K562 (cell line): Measurements from ENCODE around the gene CBLC. TPM values are rescaled to one million over a fixed set of nuclear protein-coding genes. Genes with fewer than 3 reads are reported as not detected.

Experiments
- ARID1B ChIP-seq: fragments of 450-650 bp; IDR thresholded peaks from 2 replicates; pipeline ENCODE4 v1.6.1; 2016; ENCODE audit warnings: antibody characterized with exemption, mild to moderate bottlenecking, inconsistent platforms
- CHD4 ChIP-seq: fragments of 200-600 bp; sonication (generic); IDR thresholded peaks from 3 replicates; pipeline ENCODE4 v1.6.1; 2012; ENCODE audit warnings: low read depth, mild to moderate bottlenecking, mixed read lengths, low read length, inconsistent platforms; ENCODE audit not compliant: insufficient read depth, insufficient replicate concordance, poor library complexity, severe bottlenecking
- CXXC5 ChIP-seq: fragments of 250-450 bp; sonication (Bioruptor Pico); IDR thresholded peaks from 2 replicates; pipeline ENCODE4 v1.8.0; 2022; ENCODE audit warnings: inconsistent platforms, mild to moderate bottlenecking, moderate library complexity
- KDM4B ChIP-seq, 2 experiments: fragments of 450-650 bp in 1 of 2; sonication (generic) in 1 of 2; IDR thresholded peaks; 2 replicates each; pipeline ENCODE4 v1.6.1; 2016 to 2017; ENCODE audit warnings: borderline replicate concordance in 2 of 2, antibody characterized with exemption in 1 of 2, low read depth in 1 of 2, mild to moderate bottlenecking in 1 of 2
- MAX ChIP-seq: sonication (generic); formaldehyde crosslinking; IDR thresholded peaks from 2 replicates; pipeline ENCODE4 v1.9.0; 2022; ENCODE audit warnings: mild to moderate bottlenecking, missing genetic modification reagents
- NR2C1 ChIP-seq, 2 experiments: fragments of 450-650 bp; IDR thresholded peaks; 2 replicates each; pipeline ENCODE4 v1.6.1; 2017; ENCODE audit warnings: mild to moderate bottlenecking in 2 of 2, antibody characterized with exemption in 1 of 2, inconsistent platforms in 1 of 2, missing compliant biosample characterization in 1 of 2, missing genetic modification characterization in 1 of 2
- PHF21A ChIP-seq: fragments of 450-650 bp; IDR thresholded peaks from 2 replicates; pipeline ENCODE4 v1.6.1; 2017; ENCODE audit warnings: low read depth, borderline replicate concordance
- TAF1 ChIP-seq: IDR thresholded peaks from 2 replicates; pipeline ENCODE4 v1.6.1; 2011; ENCODE audit warnings: mild to moderate bottlenecking, low read length, moderate library complexity; ENCODE audit not compliant: insufficient read depth, control insufficient read depth, severe bottlenecking; ENCODE audit errors: extremely low read depth
- TEAD4 ChIP-seq, 2 experiments: sonication (generic) in 1 of 2; formaldehyde crosslinking in 1 of 2; IDR thresholded peaks; 2 replicates each; pipeline versions ENCODE4 v1.6.1 to v1.8.0; 2012 to 2022; ENCODE audit warnings: borderline replicate concordance in 1 of 2, inconsistent platforms in 1 of 2, low read length in 1 of 2, mild to moderate bottlenecking in 1 of 2, missing genetic modification reagents in 1 of 2
- THRAP3 ChIP-seq: fragments of 450-650 bp; IDR thresholded peaks from 2 replicates; pipeline ENCODE4 v1.6.1; 2016; ENCODE audit warnings: mild to moderate bottlenecking, inconsistent platforms, borderline replicate concordance
- ZNF354B ChIP-seq: fragments of 250-450 bp; sonication (Bioruptor Pico); IDR thresholded peaks from 2 replicates; pipeline ENCODE4 v1.4.0; 2020
- ZNF644 ChIP-seq: fragments of 200-800 bp; sonication (Bioruptor generic); IDR thresholded peaks from 2 replicates; pipeline ENCODE4 v1.6.1; 2016; ENCODE audit warnings: low read depth, missing genetic modification characterization, missing compliant biosample characterization
- ZNF655 ChIP-seq: fragments of 250-450 bp; sonication (Bioruptor Pico); IDR thresholded peaks from 2 replicates; pipeline ENCODE4 v1.5.0; 2021
- polyA plus RNA-seq, 8 experiments: library from polyadenylated mRNA; depleted of rRNA in 4 of 8; stranded (reverse) in 5 of 8; unstranded in 3 of 8; fragments of >200 nt; fragmentation: Nextera tagmentation in 2 of 8; fragmentation: Illumina TruSeq in 1 of 8; extraction: Ambion mirVana in 2 of 8; extraction: Trizol in 1 of 8; gene quantifications; 2 replicates each; pipeline versions ENCODE4 v1.2.1 to v1.2.3, GENCODE V29; 2011 to 2014; ENCODE audit warnings: inconsistent platforms in 1 of 8, missing spikeins in 1 of 8
- total RNA-seq, 7 experiments: library from RNA; depleted of rRNA in 6 of 7; stranded (reverse); fragments of >200 nt in 6 of 7; fragmentation: Illumina TruSeq in 2 of 7; extraction: Trizol in 2 of 7; gene quantifications; 2 replicates each; pipeline versions ENCODE4 v1.2.1 to v1.2.3, GENCODE V29; 2011 to 2021; ENCODE audit warnings: low replicate concordance in 1 of 7
- TF ChIP-seq, protein P1 (sequence below): fragments of 450-650 bp; formaldehyde crosslinking; IDR thresholded peaks from 2 replicates; pipeline ENCODE4 v1.4.0; 2020; ENCODE audit warnings: mild to moderate bottlenecking, moderate library complexity
- TF ChIP-seq, protein P2 (sequence below): sonication (generic); formaldehyde crosslinking; IDR thresholded peaks from 2 replicates; pipeline ENCODE4 v1.8.0; 2022; ENCODE audit warnings: mild to moderate bottlenecking, missing genetic modification reagents, borderline replicate concordance
- TF ChIP-seq, protein P3 (sequence below): sonication (generic); formaldehyde crosslinking; IDR thresholded peaks from 2 replicates; pipeline ENCODE4 v1.8.1; 2023; ENCODE audit warnings: mild to moderate bottlenecking, missing genetic modification reagents

The CBLC gene
- total and polyA plus RNA-seq, 9 of the 15 experiments (the other 6 are each of a cell fraction or from before 2014, with no cell fraction given) = 0.09 TPM; not detected in 8

GRCh38 chr19:44847144-44848035 lies 69.7 kb downstream of the CBLC start (continued):
- TF ChIP-seq ZNF655 (CRISPR knock-in tag) (no peak), THRAP3 (no peak), KDM4B (IDR thresholded peaks at IDR 0.05; ENCODE audit: borderline replicate concordance in 2 of 2, low read depth in 1 of 2) (no peak), CXXC5 (CRISPR knock-in tag) (peak; percentile 66), NR2C1 (IDR thresholded peaks at IDR 0.05) (peak; percentile 79), NR2C1 (tag; IDR thresholded peaks at IDR 0.05) (peak; percentile 58), TEAD4 (IDR thresholded peaks at IDR 0.05; ENCODE audit: low read length) (no peak), TEAD4 (CRISPR knock-in tag; IDR thresholded peaks at IDR 0.05; ENCODE audit: borderline replicate concordance) (no peak), ZNF644 (tag) (no peak), PHF21A (no peak), TAF1 (peak; percentile 10), ARID1B (no peak), ZNF354B (CRISPR knock-in tag) (no peak), CHD4 (peak; percentile 36), MAX (CRISPR knock-in tag) (0 out of 2 replicates have a peak, but pooled peaks have one; percentile 4)
- TF ChIP-seq, protein P1, sequence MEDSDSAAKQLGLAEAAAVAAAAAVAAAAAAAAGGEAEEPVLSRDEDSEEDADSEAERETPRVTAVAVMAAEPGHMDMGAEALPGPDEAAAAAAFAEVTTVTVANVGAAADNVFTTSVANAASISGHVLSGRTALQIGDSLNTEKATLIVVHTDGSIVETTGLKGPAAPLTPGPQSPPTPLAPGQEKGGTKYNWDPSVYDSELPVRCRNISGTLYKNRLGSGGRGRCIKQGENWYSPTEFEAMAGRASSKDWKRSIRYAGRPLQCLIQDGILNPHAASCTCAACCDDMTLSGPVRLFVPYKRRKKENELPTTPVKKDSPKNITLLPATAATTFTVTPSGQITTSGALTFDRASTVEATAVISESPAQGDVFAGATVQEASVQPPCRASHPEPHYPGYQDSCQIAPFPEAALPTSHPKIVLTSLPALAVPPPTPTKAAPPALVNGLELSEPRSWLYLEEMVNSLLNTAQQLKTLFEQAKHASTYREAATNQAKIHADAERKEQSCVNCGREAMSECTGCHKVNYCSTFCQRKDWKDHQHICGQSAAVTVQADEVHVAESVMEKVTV (CRISPR knock-in tag) = no peak
- TF ChIP-seq, protein P2, sequence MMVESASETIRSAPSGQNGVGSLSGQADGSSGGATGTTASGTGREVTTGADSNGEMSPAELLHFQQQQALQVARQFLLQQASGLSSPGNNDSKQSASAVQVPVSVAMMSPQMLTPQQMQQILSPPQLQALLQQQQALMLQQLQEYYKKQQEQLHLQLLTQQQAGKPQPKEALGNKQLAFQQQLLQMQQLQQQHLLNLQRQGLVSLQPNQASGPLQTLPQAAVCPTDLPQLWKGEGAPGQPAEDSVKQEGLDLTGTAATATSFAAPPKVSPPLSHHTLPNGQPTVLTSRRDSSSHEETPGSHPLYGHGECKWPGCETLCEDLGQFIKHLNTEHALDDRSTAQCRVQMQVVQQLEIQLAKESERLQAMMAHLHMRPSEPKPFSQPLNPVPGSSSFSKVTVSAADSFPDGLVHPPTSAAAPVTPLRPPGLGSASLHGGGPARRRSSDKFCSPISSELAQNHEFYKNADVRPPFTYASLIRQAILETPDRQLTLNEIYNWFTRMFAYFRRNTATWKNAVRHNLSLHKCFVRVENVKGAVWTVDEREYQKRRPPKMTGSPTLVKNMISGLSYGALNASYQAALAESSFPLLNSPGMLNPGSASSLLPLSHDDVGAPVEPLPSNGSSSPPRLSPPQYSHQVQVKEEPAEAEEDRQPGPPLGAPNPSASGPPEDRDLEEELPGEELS (CRISPR knock-in tag) = no peak
- TF ChIP-seq, protein P3, sequence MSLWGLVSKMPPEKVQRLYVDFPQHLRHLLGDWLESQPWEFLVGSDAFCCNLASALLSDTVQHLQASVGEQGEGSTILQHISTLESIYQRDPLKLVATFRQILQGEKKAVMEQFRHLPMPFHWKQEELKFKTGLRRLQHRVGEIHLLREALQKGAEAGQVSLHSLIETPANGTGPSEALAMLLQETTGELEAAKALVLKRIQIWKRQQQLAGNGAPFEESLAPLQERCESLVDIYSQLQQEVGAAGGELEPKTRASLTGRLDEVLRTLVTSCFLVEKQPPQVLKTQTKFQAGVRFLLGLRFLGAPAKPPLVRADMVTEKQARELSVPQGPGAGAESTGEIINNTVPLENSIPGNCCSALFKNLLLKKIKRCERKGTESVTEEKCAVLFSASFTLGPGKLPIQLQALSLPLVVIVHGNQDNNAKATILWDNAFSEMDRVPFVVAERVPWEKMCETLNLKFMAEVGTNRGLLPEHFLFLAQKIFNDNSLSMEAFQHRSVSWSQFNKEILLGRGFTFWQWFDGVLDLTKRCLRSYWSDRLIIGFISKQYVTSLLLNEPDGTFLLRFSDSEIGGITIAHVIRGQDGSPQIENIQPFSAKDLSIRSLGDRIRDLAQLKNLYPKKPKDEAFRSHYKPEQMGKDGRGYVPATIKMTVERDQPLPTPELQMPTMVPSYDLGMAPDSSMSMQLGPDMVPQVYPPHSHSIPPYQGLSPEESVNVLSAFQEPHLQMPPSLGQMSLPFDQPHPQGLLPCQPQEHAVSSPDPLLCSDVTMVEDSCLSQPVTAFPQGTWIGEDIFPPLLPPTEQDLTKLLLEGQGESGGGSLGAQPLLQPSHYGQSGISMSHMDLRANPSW (CRISPR knock-in tag) = no peak
